GM12874 (cell line): Measurements from ENCODE around the gene PPA1.

Experiments used
- CTCF ChIP-seq: IDR thresholded peaks from 2 replicates; pipeline ENCODE4 v1.5.1; 2011; ENCODE audit warnings: low read depth, mild to moderate bottlenecking, control low read depth, low read length, moderate library complexity; ENCODE audit not compliant: insufficient read depth

PPA1 gene

GRCh38 chr10:70232155-70232858, 922 bp downstream of the PPA1 start:
- no peak for TF ChIP-seq CTCF

GRCh38 chr10:70228491-70228890, 4.7 kb downstream of the PPA1 start:
- TF ChIP-seq CTCF: no peak

DNA sequence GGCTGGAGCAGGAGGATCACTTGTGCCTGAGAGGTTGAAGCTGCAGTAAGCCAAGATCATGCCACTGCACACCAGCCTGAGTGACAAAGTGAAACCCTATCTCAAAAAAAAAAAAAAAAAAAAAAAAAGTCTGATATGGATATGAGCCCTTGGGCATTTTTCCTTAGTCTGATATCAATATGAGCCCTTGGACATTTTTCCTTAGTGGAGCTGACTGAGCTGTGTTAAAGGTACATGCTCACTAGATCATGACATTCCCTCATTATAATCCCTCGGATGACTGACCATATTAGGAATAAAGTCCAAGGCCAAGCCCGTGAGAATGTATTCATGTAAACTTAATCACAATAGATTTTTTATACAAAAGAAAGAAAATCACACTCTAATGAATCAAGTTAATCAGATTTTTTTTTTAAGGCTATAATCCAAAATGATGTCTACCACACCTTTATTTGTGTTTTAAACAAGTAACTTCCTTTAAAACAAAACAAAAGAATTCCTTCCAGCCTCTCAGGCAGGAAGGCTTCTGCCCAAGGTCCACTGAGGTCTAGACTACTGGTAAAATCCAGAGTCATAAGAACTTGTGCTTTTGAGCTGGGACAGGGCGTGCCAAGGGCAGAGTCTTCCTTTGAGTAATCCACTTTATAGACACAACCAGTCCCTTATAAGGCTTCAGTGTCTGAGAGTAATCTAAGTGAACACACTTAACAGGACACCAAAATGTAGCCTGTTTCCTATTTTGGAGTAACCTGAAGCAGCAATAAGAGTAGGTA, 5.5 kb downstream of the PPA1 start:
- no peak for TF ChIP-seq CTCF

DNA sequence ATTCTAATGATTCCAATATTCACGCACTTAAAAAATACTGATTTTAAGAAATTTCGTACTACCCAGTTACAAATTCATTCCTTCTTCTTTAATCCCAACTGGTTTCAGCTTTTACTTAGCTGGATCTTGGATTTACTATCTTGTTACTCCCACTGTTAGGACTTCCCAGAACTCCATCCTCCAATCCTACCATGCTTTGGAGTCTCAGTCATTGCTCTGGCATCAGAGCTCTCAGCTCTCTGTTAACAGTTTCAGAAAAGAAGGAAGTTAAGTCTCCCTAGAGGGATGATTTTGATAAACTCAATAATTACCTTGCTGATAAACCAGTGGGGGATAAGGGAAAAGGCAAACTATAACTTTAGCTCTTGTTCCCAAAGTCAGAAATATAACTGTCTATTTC, 9.5 kb downstream of the PPA1 start:
- TF ChIP-seq CTCF: no peak

GRCh38 chr10:70222340-70222794, 10.9 kb downstream of the PPA1 start:
- no peak for TF ChIP-seq CTCF

- no peak for TF ChIP-seq CTCF
These were observed 12.2 kb downstream of the PPA1 start for GRCh38 chr10:70221030-70221429.

- TF ChIP-seq CTCF: no peak
These were observed 20.4 kb downstream of the PPA1 start for GRCh38 chr10:70212879-70213278.
